Embryonic facial prominence (tissue), 1 donor: ENCODE results near the gene SLC27A6.

Experiments used
- DNase-seq: peaks from one replicate; pipeline ENCODE4 v3.0.0-alpha.2; 2016; ENCODE audit errors: extremely low spot score

Gene SLC27A6

DNA sequence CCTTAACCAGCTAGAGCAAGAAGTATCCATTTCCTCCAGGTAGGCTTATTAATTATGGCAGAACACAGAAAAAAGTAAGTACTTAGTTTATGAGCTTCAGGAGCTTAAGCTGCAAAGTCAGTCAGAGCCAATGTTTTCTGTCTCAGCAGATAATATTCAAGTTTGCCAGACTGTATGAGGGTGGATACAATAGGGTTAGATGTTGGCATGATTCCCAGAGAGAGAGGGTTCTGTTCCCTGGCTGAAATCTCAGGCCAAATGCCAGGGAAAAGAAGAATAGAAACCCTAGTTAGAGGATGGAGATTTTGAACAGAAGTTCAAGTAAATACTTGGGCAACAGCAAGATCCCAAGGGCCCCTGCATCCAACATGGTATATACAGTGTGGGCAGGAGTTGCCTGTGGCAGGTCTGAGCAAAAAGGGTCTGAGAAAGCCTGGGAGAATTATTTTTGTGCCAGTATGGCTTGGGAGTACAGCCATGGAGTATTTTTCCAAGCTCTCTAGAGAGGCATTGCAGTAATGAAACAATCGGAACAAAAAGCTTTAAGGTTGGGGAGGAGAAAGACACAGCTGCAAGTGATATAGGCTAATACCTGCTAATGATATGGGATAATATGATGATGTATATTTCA lies 98.3 kb downstream of the SLC27A6 start:
- peak; percentile 11 for DNase-seq

DNA sequence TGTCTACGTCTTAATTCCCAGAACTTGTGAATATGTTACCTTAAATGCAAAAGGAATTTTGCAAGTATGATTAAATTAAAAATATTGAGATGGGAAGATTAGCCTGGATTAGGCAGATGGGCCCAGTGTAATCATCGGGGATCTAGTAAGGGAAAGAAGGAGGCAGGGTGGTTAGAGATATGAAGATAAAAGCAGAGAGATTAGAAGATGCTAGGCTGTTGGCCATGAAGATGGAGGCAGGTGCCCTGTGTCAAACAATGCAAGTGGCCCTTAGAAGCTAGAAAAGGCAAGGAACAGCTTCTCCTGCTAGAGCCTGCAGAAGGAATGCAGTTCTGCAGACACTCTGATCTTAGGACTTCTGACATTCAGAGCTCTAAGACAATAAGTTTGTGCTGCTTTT lies 100.4 kb downstream of the SLC27A6 start:
- DNase-seq: no peak

DNA sequence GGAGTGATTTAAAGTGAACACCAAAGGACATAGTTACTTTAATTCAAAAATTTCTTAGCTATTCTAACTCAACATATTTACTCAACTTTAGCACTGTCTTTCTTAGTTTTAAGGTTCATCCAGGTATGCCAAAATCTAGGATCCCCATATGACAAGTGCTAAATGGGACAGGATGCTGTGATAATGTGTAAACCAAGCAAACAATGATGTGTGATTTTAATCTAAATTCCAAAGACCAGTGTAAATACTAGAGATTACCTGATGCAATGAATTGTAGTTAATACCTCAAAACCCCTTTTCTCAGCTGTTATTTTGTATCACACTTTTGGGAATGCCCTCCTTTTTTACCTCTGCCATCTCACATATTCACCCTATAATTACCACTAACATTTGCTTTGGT lies 102.5 kb downstream of the SLC27A6 start:
- DNase-seq: no peak

DNA sequence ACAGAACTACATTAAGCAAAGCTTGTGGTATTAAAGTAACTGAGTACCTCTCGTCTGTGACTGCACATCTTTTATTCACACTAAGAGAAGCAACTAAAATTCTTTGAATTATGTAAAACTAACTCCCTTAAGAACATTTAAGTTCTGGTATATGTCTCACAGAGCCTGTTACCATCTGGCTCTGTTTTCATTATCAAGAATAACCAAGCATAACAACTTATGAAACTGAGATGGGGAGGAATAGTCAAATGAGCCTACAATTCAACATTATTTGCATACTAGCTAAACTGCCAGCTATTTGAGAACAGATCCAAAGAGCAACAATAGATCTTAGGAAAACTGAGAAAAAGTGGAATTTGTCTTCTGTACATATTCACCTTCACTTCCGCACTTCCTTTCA lies 104.0 kb downstream of the SLC27A6 start:
- DNase-seq: no peak

DNA sequence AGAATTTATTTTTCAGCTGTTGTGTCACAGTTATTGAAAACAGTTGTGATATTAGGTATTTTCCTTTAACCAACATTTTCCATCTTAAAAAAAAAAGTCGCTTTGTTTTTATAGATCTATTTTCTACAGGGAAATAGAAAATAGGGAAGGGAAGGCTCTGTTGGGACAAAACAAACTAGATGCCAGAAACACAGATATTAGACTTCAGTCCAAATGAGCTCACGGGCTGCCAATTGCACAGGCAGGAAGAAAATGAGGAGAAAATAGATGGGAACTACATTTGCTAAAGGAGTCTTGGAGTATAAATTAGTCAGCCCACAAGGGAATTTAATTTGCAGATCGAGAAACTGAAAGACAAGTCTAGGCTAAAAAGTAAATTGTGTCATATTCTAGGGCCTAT lies 107.8 kb downstream of the SLC27A6 start:
- DNase-seq: no peak

DNA sequence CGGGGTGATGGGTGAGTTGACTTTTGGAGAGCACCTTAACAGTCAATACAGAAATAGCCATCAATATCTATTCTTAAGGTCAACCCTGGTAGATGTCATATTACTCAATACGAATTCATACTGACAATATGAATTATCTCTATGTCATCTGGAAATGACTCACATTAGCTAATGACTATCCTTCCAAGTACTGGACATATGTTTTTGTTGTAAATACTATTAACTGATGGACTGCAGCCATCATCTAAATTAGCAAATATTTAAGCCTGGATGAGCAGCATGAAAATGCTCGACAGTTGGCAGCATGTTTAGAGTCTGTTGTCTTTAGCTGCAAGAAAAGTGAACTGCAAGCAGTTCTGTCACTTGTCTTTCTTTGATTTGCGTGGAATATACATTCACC lies 109.6 kb downstream of the SLC27A6 start:
- DNase-seq: no peak

DNA sequence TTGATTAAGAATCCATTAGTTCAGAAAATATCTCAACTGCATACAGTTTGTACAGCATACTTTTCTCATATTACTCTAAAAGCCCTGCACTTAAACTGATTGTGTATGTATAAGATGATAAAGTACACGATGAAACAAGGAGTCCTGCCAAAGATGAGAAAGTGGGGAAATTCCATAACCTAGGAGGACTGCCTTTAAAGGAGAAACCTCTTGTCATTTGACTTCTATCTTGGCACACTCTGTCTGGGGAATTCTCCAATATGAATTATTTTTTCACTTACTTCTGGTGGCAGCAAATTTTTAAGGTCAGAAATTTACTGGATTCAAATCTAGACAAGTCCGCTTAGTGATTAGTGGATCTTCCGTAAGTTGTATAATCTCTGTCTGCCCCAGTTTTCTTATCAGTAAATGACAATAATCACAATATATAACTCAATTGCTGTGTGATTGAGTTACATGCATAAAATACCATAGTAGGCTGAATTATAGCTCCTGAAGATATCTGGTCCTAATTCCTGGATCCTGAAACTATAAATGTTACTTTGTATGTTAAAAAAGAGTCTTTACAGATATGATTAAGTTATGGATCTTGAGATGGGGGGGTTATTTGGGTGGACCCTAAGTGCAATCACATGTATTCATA lies 112.3 kb downstream of the SLC27A6 start:
- no peak for DNase-seq

DNA sequence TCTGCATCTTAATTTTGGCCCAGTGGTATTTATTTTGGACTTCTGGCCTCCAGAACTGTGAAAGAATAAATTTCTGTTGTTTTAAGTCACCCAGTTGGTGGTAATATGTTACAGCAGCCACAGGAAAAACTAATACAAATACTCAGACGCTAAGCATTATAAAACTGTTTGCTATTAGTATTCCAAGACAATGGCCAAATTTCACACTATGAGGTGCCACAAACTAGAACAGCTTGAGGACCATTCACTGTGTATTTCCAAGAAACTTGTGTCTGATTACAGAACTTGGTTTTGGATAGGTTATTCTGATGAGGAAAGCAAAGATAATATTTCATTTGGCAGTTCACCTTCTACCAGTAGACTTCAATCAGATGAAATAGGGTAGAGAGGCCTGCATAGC lies 113.0 kb downstream of the SLC27A6 start:
- no peak for DNase-seq

DNA sequence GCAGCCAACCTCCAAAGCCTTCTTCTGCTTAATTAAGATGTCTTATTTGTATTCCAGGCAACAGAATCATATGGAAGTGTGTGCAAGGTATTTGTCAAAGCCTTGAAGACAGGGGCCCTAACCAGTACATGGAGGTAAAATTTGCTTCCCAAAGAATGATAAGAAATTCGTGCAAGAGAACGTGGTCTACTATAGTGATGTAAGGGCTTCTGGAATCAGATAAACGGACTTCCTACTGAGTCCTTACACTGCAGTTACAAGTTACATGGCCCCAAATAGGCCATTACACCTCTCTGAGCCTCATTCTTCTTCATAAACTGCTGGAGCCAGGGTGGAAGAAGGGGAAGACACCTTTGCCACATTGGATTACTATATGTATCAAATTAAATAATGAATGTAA lies 113.4 kb downstream of the SLC27A6 start:
- no peak for DNase-seq

DNA sequence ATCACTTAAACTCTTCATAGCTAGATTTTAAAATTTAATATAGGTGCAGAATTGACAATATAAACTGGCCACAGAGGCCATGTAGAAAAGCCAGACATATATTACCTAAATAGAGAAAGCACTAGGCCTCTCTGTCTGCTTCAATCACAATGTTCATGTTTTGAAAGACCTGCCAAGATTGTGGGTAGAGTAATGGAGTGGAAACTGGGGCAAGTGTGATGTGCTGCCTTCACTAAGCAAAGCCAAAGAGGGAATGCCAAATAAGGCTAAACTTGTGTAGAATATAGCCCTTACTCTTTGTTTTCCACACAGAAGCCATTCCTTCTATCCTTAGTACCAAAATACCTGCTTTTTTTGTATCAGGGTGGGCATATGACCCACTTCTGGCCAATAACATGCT lies 114.2 kb downstream of the SLC27A6 start:
- no peak for DNase-seq

DNA sequence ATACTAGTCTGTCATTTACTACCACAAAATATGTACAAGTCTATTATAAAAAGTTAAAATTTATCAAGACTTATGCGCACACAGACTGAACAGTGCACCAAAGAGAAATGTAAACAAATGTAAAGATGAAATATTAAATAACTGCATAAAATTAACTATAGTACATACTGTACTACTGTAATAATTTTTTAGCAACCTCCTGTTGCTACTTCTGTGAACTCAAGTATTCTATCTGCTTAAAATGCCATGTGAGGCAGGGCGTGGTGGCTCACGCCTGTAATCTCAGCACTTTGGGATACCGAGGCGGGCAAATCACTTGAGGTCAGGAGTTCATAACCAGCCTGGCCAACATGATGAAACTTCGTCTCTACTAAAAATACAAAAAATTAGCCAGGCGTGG lies 115.5 kb downstream of the SLC27A6 start:
- DNase-seq: no peak

DNA sequence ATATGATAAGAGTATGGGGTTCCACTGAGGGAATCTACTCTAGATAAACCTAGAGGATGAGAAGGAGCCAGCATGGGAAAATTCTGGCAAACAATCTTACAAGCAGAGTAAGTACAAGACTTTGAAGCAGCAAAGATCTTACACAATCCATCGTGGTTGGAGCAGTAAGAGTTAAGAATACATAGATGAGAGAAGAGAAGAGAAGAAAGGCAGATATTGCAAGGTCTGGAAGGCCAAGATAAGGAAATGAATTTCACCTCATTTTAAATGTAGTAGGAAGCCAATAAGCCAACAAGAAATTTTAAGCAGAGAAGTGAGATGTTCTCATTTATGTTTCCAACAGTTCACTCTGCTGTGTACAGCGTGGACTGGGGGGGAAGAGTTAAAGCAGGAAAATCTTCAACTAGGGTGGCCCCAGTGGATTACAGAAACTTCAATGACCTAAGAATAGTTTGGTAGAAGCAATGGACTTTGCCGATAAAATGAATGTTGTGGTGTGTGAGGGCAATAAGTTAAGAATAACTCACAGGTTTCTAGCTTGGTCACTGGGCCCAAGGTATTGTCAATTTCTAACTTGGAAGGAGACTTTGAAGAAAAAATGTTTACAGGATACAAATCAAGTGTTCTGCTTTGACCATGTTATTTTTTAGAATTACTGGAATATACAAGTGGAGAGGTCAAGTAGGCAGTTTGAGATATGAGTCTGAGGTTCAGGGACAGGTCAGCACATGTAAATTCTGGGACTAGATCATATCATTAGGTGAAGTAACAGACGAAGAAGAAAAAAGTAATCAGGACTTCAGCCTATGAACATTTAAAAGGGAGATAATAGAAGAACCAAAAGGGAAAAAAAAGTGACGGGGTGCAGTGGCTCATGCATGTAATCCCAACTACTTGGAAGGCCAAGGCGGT lies 117.2 kb downstream of the SLC27A6 start:
- no peak for DNase-seq
